Measurements from ENCODE around the gene G0S2. TPM values are rescaled to one million over a fixed set of nuclear protein-coding genes. Genes with fewer than 3 reads are reported as not detected.

Gene G0S2
- total and polyA plus RNA-seq, 2 experiments from 2014 or later, result 3.2 to 8.2 TPM

DNA sequence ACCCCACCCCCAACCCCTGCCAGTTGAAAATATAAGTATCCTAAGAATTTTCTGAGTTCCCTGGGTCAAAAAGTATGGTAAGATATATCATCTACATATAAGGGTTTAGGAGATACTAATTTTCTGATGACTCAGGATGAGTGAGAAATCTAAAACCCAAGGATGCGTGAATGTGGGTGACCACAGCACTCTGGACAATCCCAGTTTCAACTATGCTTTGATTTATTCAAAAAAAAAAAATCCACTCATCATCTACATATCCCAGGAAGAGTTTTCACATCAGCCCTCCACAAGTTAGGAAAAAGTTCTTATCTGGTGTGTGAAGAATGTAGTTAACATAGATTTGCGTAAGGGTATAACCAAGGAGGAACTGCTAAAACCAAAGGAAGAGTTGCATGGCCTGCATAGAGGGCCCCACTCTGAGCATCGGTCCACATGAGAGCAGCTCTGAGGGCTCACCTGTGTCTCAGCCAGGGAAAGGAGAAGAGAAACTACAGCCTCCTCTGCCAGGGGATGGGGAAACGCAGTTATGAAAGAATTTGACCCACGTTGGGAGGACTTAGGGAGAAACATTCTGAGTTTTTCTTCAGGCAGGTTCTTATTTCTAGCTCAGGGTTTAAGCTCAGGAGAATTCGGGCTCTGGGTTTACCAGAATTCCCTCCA, 41.7 kb upstream of the G0S2 start:
- ATAC-seq, result no peak
- Mint-ChIP-seq H3K9me3 (no peaks in the 10 kb centered on the region; the same call in 2 of the 3 replicates), H3K4me3 (no peak overlapping the region)

DNA sequence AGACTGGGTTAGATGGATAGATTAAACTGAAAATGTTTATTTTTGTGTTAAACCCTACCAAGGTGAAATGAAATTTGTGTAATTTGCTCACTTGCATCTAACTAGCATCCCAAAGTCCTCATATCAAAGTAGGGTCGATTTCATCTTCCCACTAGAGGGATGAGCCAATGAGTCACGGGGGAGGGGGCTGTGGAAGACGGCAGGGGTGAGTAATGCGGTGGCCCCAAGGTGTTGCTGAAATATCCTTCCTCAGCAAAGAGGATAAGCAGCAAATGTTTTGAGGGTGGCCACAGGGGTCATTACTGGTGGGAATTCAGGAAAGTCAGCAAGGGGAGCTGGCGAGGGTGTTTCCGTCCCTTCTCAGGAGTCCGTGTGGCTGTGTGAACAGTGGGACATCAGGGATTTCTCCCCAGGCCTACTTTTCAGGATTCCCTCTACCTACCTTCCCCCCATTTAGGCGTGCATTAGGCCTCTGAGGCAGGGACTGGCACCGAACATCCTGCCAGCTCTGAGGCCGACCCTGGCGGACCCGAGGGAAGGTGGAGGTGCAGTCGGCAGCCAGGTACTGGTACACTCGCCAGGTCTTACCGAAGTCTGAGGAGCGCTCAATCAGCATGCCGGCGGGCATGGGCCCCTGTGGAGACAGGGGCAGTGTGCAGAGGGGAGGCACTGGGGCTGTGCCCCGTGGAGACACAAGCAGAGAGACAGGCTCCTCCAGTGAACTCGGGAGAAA, 41.0 kb upstream of the G0S2 start:
- no peaks in the 10 kb centered on the region for H4K20me1 ChIP-seq (replicated peaks; ENCODE audit: insufficient read depth)
- H3K79me2 ChIP-seq (replicated peaks; ENCODE audit: insufficient read depth), result no peaks in the 10 kb centered on the region
- no peaks in the 10 kb centered on the region for H3F3A ChIP-seq (replicated peaks; ENCODE audit: low read depth)
- Mint-ChIP-seq H3K4me3 (no peak overlapping the region), H3K9me3 (no peaks in the 10 kb centered on the region; the same call in 2 of the 3 replicates), H3K4me1 (peaks cover 30% of the 10 kb centered on the region), H3K27ac (no peak overlapping the region), H3K36me3 (ENCODE audit: low read depth) (no peaks in the 10 kb centered on the region), H3K27me3 (ENCODE audit: insufficient read depth, low read depth, poor library complexity) (peaks cover 7% of the 10 kb centered on the region)
- H3K4me2 ChIP-seq, result no peak overlapping the region
- H3K9me2 ChIP-seq (ENCODE audit: insufficient read depth), result peaks cover 13% of the 10 kb centered on the region
- no peak overlapping the region for H3K27ac ChIP-seq (ENCODE audit: low read depth)
- no peaks in the 10 kb centered on the region for H3K27me3 ChIP-seq (ENCODE audit: insufficient read depth)
- peak overlapping the region; percentile 69; the same call in 1 of the 2 replicates for H2AFZ ChIP-seq
- DNase-seq (ENCODE audit: low spot score), result no peak
- H3K4me1 ChIP-seq (ENCODE audit: insufficient read depth), result peaks cover 15% of the 10 kb centered on the region
- TF ChIP-seq CREB1 (CRISPR knock-in tag; IDR thresholded peaks at IDR 0.05; ENCODE audit: low read depth) (no peak), EZH2 (IDR thresholded peaks at IDR 0.05; ENCODE audit: low read depth, unreplicated experiment) (no peak), EZH2phosphoT487 (IDR thresholded peaks at IDR 0.05; ENCODE audit: unreplicated experiment) (no peak), REST (IDR thresholded peaks at IDR 0.05; ENCODE audit: unreplicated experiment) (no peak), JUNB (IDR thresholded peaks at IDR 0.05; ENCODE audit: unreplicated experiment) (no peak)
- H3K4me3 ChIP-seq, result no peak overlapping the region
- H3K36me3 ChIP-seq (ENCODE audit: insufficient read depth), result no peaks in the 10 kb centered on the region
- ATAC-seq, result no peak

More for the DNA sequence above, 41.7 kb upstream of the G0S2 start:
- H3K9me2 ChIP-seq (ENCODE audit: insufficient read depth), result peaks cover 10% of the 10 kb centered on the region
- no peaks in the 10 kb centered on the region for H3F3A ChIP-seq (replicated peaks; ENCODE audit: low read depth)
- no peaks in the 10 kb centered on the region for H3K27me3 ChIP-seq (ENCODE audit: insufficient read depth)
- no peak for DNase-seq (ENCODE audit: low spot score)
- Mint-ChIP-seq H3K27me3 (ENCODE audit: insufficient read depth, low read depth, poor library complexity) (peaks cover 7% of the 10 kb centered on the region), H3K27ac (no peak overlapping the region; the same call in 1 of the 2 replicates), H3K4me1 (peaks cover 35% of the 10 kb centered on the region), H3K36me3 (ENCODE audit: low read depth) (no peaks in the 10 kb centered on the region)
- no peak overlapping the region for H3K27ac ChIP-seq (ENCODE audit: low read depth)
- H3K36me3 ChIP-seq (ENCODE audit: insufficient read depth), result no peaks in the 10 kb centered on the region
- no peak overlapping the region for H3K4me3 ChIP-seq
- no peak for TF ChIP-seq EZH2phosphoT487 (IDR thresholded peaks at IDR 0.05; ENCODE audit: unreplicated experiment)
- no peak for TF ChIP-seq ZNF114 (CRISPR knock-in tag; IDR thresholded peaks at IDR 0.05)
- no peaks in the 10 kb centered on the region for H3K79me2 ChIP-seq (replicated peaks; ENCODE audit: insufficient read depth)
- H2AFZ ChIP-seq, result peak overlapping the region; percentile 69; the same call in 1 of the 2 replicates
- peaks cover 15% of the 10 kb centered on the region for H3K4me1 ChIP-seq (ENCODE audit: insufficient read depth)
- H3K4me2 ChIP-seq, result no peak overlapping the region
- H4K20me1 ChIP-seq (replicated peaks; ENCODE audit: insufficient read depth), result no peaks in the 10 kb centered on the region
